PC-9 (cell line): ENCODE measurements around the gene SSBP2. TPM values are rescaled to one million over a fixed set of nuclear protein-coding genes. Genes with fewer than 3 reads are reported as not detected.

Experiments used
- BruUV-seq: library from RNA; stranded (reverse); fragments of 400-500 nt; replicated peaks from 2 replicates; lab custom pipeline; 2021; lab: Mats Ljungman, UMichigan
- CTCF ChIA-PET: fragments of 300-600 bp; sonication (Branson Sonifier 250); formaldehyde crosslinking; loops from one replicate; lab custom pipeline; 2022; ENCODE audit warnings: antibody characterized with exemption; lab: Charles Lee
- POLR2A ChIA-PET: fragments of 300-600 bp; sonication (Branson Sonifier 250); formaldehyde crosslinking; loops from one replicate; lab custom pipeline; 2022; ENCODE audit warnings: antibody characterized with exemption; ENCODE audit not compliant: unreplicated experiment; lab: Charles Lee
- DNase-seq, 2 experiments: peaks; one replicate each; pipeline versions ENCODE4 v3.0.0 to v3.0.0-alpha.2; 2015 to 2022; ENCODE audit warnings: mixed read lengths in 1 of 2
- H2AFZ ChIP-seq: fragments of 200-600 bp; sonication (generic); 2 replicates; pipeline ENCODE4 v1.8.1; 2017; ENCODE audit warnings: antibody characterized with exemption
- H3F3A ChIP-seq: fragments of 200-600 bp; sonication (generic); 2 replicates; pipeline ENCODE4 v1.8.1; 2017; ENCODE audit warnings: antibody characterized with exemption, mild to moderate bottlenecking, low read depth; ENCODE audit not compliant: insufficient read depth
- H3K27ac ChIP-seq: fragments of 200-600 bp; sonication (generic); 2 replicates; pipeline ENCODE4 v1.6.1; 2016; ENCODE audit warnings: mixed run types
- H3K27me3 ChIP-seq: fragments of 200-600 bp; sonication (generic); 2 replicates; pipeline ENCODE4 v1.6.1; 2016; ENCODE audit warnings: low read depth, mixed run types; ENCODE audit not compliant: insufficient read depth
- H3K36me3 ChIP-seq: fragments of 200-600 bp; sonication (generic); 2 replicates; pipeline ENCODE4 v1.6.1; 2016; ENCODE audit warnings: low read depth, mixed run types
- H3K4me1 ChIP-seq: fragments of 200-600 bp; sonication (generic); replicated peaks from 2 replicates; pipeline ENCODE4 v1.6.1; 2016; ENCODE audit warnings: mixed run types; ENCODE audit not compliant: insufficient read depth
- H3K4me2 ChIP-seq: fragments of 200-600 bp; sonication (generic); 2 replicates; pipeline ENCODE4 v1.6.1; 2017; ENCODE audit warnings: mixed run types
- H3K4me3 ChIP-seq: fragments of 200-600 bp; sonication (generic); 2 replicates; pipeline ENCODE4 v1.6.1; 2016; ENCODE audit warnings: mixed run types
- H3K79me2 ChIP-seq: fragments of 200-600 bp; sonication (generic); 2 replicates; pipeline ENCODE4 v1.6.1; 2017; ENCODE audit warnings: low read depth, mixed run types
- H3K9me2 ChIP-seq: fragments of 200-600 bp; sonication (generic); 2 replicates; pipeline ENCODE4 v1.8.1; 2017; ENCODE audit warnings: mild to moderate bottlenecking; ENCODE audit not compliant: insufficient read depth
- H3K9me3 ChIP-seq: fragments of 200-600 bp; sonication (generic); 2 replicates; pipeline ENCODE4 v1.8.1; 2016; ENCODE audit warnings: low read depth; ENCODE audit not compliant: insufficient read depth
- H4K20me1 ChIP-seq: fragments of 200-600 bp; sonication (generic); 2 replicates; pipeline ENCODE4 v1.8.1; 2017; ENCODE audit not compliant: insufficient read depth
- EZH2 ChIP-seq: fragments of 200-600 bp; sonication (generic); IDR thresholded peaks from 2 replicates; pipeline ENCODE4 v1.8.0; 2017; ENCODE audit warnings: antibody characterized with exemption, low read depth
- intact Hi-C: fragments of 100-400 bp; cut with micrococcal nuclease; formaldehyde crosslinking; loops from one replicate; pipeline ENCODE4 v1.10.0; 2022; ENCODE audit not compliant: unreplicated experiment
- total RNA-seq: library from RNA; stranded (reverse); gene quantifications from 2 replicates; pipeline ENCODE4 v1.2.3, GENCODE V29; 2021
- TF ChIP-seq, protein P1 (sequence below): fragments of 200-600 bp; sonication (generic); conservative IDR thresholded peaks from 2 replicates; pipeline ENCODE4 v1.6.1; 2017; ENCODE audit warnings: mixed run types, antibody characterized with exemption, mild to moderate bottlenecking, moderate library complexity

The SSBP2 gene
- total RNA-seq, 1 experiment from 2014 or later = 6.4 TPM

DNA sequence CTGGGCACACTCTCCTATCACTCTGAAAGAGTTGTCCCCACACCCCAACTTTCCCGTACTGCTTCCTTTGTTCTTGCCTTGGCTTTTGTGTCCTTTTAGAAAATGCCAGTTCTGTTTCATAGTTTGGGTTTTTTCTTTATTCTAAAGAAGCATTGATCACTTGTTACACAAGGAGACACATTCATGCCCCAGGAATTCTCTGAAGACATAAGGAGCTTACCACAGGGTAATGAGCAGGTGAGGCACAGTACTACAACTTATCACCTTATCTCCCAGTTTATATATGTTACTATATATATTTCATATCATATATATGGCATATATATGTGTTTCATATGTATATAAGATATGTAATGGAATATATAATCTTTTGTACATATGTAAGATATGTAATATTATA is 6.5 kb upstream of the SSBP2 start:
- Histone ChIP-seq H3K27me3 (no peaks in the 10 kb centered on the region), H4K20me1 (no peaks in the 10 kb centered on the region), H3K79me2 (no peaks in the 10 kb centered on the region), H2AFZ (no peak overlapping the region), H3K36me3 (no peaks in the 10 kb centered on the region), H3K27ac (no peak overlapping the region), H3K4me1 (peaks cover 25% of the 10 kb centered on the region), H3K4me3 (no peak overlapping the region), H3K9me3 (no peaks in the 10 kb centered on the region; the same call in 1 of the 2 replicates), H3K9me2 (no peaks in the 10 kb centered on the region; the same call in 1 of the 2 replicates), H3F3A (peaks cover 10% of the 10 kb centered on the region), H3K4me2 (no peak overlapping the region)
- DNase-seq = peak in 1 of 2 experiments; percentile 51
- ChIA-PET CTCF (interaction anchor here (0.5 kb wide), 1 partner anchor 33 kb away, joined by 4 read pairs; no protein-coding TSS in a partner anchor), POLR2A (interaction anchor here (0.7 kb wide), 1 partner anchor 15 kb away, joined by 10 read pairs; no protein-coding TSS in a partner anchor)
- TF ChIP-seq, protein P1, sequence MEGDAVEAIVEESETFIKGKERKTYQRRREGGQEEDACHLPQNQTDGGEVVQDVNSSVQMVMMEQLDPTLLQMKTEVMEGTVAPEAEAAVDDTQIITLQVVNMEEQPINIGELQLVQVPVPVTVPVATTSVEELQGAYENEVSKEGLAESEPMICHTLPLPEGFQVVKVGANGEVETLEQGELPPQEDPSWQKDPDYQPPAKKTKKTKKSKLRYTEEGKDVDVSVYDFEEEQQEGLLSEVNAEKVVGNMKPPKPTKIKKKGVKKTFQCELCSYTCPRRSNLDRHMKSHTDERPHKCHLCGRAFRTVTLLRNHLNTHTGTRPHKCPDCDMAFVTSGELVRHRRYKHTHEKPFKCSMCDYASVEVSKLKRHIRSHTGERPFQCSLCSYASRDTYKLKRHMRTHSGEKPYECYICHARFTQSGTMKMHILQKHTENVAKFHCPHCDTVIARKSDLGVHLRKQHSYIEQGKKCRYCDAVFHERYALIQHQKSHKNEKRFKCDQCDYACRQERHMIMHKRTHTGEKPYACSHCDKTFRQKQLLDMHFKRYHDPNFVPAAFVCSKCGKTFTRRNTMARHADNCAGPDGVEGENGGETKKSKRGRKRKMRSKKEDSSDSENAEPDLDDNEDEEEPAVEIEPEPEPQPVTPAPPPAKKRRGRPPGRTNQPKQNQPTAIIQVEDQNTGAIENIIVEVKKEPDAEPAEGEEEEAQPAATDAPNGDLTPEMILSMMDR = no peak
- TF ChIP-seq EZH2 = no peak
- intact Hi-C loops = loop anchor here (10.0 kb wide), 1 partner anchor 1807 kb away; no protein-coding TSS in a partner anchor
- no TSS peak for BruUV-seq

DNA sequence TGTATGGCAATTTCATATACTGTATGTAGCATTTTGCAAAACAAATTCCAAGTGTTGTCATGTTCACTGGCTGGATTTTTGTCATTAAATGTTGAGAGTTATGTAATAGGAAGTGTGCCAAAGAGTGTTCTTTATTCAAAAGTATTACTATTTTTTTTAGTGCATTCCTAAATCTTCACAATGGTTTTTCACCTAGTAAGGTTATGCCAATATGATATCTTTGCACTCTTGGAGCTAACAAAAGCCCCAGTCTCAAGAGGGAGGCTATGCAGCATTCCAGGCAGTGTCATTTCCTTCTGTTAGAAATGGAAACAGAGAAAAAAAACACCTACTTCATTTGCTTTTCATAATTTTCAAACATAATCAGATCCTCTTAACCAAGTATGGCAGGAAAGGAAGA is 5.1 kb upstream of the SSBP2 start:
- TF ChIP-seq EZH2 = no peak
- TF ChIP-seq, protein P1 = no peak
- ChIA-PET POLR2A (no interaction called here), CTCF (interaction anchor here (0.6 kb wide), 1 partner anchor 101 kb away, joined by 3 read pairs; no protein-coding TSS in a partner anchor)
- BruUV-seq = no TSS peak
- Histone ChIP-seq H3K79me2 (no peaks in the 10 kb centered on the region), H3K9me2 (no peaks in the 10 kb centered on the region), H3K27ac (peak overlapping the region; percentile 86), H3K4me1 (peaks cover 32% of the 10 kb centered on the region), H3K4me2 (peak overlapping the region; percentile 41), H3K36me3 (no peaks in the 10 kb centered on the region), H3F3A (peaks cover 10% of the 10 kb centered on the region), H3K4me3 (no peak overlapping the region), H2AFZ (no peak overlapping the region), H4K20me1 (no peaks in the 10 kb centered on the region), H3K9me3 (no peaks in the 10 kb centered on the region; the same call in 1 of the 2 replicates), H3K27me3 (no peaks in the 10 kb centered on the region)
- intact Hi-C loops = loop anchor here (1.0 to 10.0 kb wide), 2 partner anchors 45 to 1809 kb away; no protein-coding TSS in a partner anchor
- DNase-seq = peak; percentile 12 to 65

DNA sequence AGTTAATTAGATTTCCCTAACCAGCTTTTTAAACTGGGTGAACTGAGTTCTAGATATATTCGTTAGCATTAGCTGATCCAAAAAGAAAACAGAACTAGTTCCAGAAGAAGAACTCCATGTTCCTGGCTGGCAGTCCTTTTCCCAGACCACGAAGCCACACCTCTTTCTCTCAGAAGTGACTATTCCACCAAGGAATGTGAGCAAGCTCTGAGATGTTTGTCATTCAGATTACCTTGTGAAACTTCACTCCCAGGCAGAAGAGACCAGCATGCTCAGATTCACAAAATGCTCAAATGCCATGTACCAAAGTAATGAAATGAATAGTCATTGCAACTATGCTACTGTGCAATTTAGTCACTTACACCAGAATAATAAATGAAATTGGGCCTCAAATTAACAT is 4.4 kb upstream of the SSBP2 start:
- intact Hi-C loops = loop anchor here (1.0 to 10.0 kb wide), 3 partner anchors 23 to 1809 kb away; no protein-coding TSS in a partner anchor
- ChIA-PET POLR2A (interaction anchor here (0.7 kb wide), 2 partner anchors 16 to 230 kb away, joined by 3 to 5 read pairs; no protein-coding TSS in a partner anchor), CTCF (interaction anchor here (0.6 to 1.3 kb wide), 4 partner anchors 45 to 410 kb away, joined by 3 to 5 read pairs (median 4); no protein-coding TSS in a partner anchor)
- Histone ChIP-seq H3K4me2 (peak overlapping the region; percentile 41), H3K27me3 (no peaks in the 10 kb centered on the region), H3K27ac (peak overlapping the region; percentile 86), H3K4me1 (peaks cover 32% of the 10 kb centered on the region), H3K36me3 (no peaks in the 10 kb centered on the region), H3F3A (peaks cover 10% of the 10 kb centered on the region), H3K9me3 (no peaks in the 10 kb centered on the region; the same call in 1 of the 2 replicates), H4K20me1 (no peaks in the 10 kb centered on the region), H3K4me3 (no peak overlapping the region), H3K79me2 (no peaks in the 10 kb centered on the region), H2AFZ (no peak overlapping the region), H3K9me2 (no peaks in the 10 kb centered on the region)
- TF ChIP-seq, protein P1 = no peak
- TF ChIP-seq EZH2 = no peak
- no TSS peak for BruUV-seq
- DNase-seq = peak; percentile 37 to 93
